Spleen (tissue), 7 donors: Measurements from ENCODE around the gene SESTD1.

Experiments used
- POLR2AphosphoS5 ChIP-seq, 3 donors: sonication (generic); formaldehyde crosslinking; IDR thresholded peaks; one replicate each; pipeline ENCODE4 v1.5.1; 2017; ENCODE audit warnings: antibody characterized with exemption in 3 of 3
- TF ChIP-seq, protein P1 (sequence below), 11 experiments: fragments of 200-600 bp in 7 of 11; fragments of 450-650 bp in 4 of 11; sonication (generic) in 4 of 11; IDR thresholded peaks in 8 of 11; conservative IDR thresholded peaks in 3 of 11; 1 replicate in 7 of 11; 2 replicates in 4 of 11; pipeline versions ENCODE4 v1.4.0 to v1.8.0; 2016 to 2021; ENCODE audit warnings: antibody characterized with exemption in 11 of 11, inconsistent platforms in 4 of 11, mild to moderate bottlenecking in 1 of 11
- donor health status: DM: no; HTN: no; CAD: no; lungs with moderate emphysema.
- donor health status: DM: no; HTN: no; CAD: no.
- donor health status: DM: no; HTN: no; CAD: no.

DNA sequence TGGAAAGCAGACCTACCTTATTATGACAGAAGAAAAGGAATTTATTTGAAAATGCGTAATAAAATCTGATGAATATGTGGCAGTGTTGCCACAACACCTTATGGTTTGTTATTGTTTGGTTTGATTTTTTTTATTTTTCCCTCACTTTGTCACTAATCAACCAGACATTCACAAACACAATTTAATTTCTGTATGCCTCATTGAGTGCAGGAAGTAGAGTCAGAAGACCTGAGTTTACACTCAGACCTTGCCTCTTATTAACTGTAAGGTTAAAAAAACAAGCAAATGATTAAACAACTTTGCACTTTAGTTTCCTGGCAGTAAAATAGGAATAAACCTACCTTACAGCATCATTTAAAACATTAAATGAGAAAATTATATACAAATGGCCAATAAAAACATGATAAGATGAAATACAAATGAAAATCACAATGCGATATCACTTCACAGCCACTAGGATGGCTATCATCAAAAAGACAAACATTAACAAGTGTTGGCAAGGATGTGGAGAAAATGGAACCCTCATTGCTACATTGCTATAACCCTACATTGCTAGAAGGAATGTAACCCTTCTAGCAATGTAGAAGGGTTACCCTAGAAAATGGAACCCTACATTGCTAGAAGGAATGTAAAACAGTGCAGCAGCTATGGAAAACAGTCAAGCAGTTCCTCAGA lies 3.3 kb downstream of the SESTD1 start:
- TF ChIP-seq, protein P1, sequence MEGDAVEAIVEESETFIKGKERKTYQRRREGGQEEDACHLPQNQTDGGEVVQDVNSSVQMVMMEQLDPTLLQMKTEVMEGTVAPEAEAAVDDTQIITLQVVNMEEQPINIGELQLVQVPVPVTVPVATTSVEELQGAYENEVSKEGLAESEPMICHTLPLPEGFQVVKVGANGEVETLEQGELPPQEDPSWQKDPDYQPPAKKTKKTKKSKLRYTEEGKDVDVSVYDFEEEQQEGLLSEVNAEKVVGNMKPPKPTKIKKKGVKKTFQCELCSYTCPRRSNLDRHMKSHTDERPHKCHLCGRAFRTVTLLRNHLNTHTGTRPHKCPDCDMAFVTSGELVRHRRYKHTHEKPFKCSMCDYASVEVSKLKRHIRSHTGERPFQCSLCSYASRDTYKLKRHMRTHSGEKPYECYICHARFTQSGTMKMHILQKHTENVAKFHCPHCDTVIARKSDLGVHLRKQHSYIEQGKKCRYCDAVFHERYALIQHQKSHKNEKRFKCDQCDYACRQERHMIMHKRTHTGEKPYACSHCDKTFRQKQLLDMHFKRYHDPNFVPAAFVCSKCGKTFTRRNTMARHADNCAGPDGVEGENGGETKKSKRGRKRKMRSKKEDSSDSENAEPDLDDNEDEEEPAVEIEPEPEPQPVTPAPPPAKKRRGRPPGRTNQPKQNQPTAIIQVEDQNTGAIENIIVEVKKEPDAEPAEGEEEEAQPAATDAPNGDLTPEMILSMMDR (IDR thresholded peaks at IDR 0.05 in 8 of 11, conservative IDR thresholded peaks at IDR 0.05 in 3 of 11): no peak
- no peak for TF ChIP-seq POLR2AphosphoS5 (IDR thresholded peaks at IDR 0.05)
